HG03442 (cell line): Measurements from ENCODE around the gene PIEZO2.
A peak's percentile ranks its signal among the peaks of the same experiment; 100 is the strongest.

Experiments used
- ATAC-seq: cut with Tn5 transposase; IDR thresholded peaks from one replicate; pipeline ENCODE4 v1.9.1; 2021; ENCODE audit warnings: mild to moderate bottlenecking, moderate library complexity; ENCODE audit not compliant: unreplicated experiment

PIEZO2 gene

DNA sequence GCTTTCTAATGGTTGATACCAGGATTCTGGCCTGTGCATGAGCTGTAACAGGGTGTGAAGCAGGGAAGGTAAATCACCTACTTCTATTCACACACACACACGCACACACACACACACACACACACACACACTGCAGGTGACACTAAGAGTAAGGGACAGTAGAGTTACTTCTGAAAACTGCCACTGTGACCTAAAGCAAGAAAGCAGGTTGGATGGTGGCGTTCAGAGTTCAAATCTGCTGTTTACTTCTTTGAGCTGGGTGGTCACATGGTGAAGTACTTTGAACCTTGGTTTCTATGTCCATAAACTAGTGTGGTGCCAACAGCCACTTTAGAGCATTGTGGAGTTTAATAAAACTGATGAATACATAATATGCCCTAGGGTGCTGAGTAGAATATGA, 248.0 kb downstream of the PIEZO2 start:
- ATAC-seq = no peak

DNA sequence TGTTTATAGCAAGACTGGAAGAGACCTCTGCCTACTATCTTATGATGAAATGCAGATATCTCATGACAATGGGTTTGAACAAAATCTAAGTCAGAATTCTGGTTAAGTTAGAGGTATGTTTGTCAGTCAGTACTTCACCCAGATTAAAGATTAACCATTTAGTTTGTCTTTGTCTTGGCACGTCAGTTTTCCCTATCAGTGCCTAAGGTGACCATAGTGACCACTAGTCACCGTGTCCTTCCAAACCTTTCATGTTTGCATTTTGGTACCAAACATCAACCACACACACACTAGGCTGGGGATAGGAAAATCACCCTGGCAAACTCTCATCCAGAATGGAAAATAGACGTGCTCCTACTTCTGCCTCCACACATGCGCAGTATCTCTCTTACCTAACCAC, 248.9 kb downstream of the PIEZO2 start:
- no peak for ATAC-seq

DNA sequence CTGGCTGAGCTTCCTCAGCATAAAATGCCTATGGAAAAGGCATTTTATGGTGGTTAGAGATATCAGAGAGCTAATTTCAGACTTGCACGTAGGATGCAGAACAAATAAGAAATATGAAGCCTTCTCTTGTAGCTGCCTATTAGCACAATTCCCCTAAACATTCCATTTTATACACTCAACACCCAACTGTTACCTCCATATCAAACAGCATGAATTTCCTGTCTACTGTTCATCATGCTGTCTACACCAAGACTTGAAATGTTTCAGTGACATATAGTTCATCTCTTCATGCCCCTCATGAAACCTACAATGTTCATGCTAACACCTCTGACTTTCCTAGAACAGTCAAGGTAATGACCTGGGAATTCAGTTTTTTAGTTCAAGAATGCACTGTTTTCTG, 249.9 kb downstream of the PIEZO2 start:
- no peak for ATAC-seq

DNA sequence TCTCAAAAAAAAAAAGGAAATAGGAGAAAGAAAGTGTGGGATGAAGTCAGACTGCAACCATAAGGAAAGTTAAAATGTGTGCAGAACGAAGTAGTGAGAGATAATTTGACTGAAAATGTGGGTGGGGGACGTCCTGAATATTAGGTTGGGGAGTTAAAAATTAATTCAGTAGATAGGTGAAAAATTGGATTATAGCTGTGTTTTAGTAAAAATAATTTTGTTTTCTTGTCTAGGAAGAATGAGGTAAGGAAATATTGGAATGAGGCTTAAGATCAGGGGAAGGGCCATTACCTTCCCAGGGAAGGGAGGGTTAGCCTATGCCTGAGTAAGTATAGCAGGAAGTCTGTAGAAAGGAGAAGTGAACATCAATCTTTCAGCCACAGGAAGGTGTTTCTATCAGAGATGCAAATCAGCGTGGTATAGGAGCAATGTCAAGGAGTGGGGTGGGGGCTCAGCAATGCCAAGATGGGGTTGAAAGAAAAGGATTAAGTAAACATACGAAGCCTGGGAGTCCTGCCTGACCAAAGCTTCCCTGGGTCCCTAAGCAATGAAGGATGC, 250.9 kb downstream of the PIEZO2 start:
- ATAC-seq = no peak

DNA sequence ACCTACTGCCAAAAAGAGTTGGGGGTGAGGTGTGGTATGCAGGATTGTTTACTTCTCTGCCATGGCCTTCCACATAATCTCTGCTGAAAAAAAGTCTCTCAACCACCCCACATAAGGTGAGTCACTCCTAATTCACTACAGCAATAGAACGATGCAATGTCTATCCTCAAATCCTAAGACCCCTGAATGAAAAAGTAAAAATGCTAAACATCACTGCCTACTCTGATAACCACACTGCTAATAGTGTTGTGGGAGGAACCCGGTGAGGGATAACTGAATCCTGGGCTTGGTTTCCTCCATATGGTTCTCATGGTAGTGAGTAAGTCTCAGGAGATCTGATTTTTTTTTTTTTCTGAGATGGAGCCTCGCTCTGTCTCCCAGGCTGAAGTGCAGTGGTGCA, 252.5 kb downstream of the PIEZO2 start:
- ATAC-seq = no peak

DNA sequence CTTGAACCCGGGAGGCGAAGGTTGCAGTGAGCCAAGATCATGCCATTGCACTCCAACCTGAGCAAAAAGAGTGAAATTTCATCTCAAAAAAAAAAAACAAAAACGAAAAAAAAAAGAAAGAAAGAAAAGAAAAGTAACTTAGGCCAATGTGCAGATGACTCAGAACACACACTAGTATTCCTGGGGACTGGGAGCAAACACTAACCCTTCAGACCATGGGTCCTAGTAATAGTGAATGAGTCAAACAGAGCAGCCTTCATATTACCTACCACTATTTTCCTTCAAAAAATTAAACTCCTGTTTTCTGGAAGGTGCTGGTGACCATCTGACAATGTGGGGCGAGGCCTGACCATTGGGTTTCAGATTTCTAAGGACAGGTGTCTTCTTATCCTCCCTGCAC, 253.4 kb downstream of the PIEZO2 start:
- ATAC-seq = no peak

DNA sequence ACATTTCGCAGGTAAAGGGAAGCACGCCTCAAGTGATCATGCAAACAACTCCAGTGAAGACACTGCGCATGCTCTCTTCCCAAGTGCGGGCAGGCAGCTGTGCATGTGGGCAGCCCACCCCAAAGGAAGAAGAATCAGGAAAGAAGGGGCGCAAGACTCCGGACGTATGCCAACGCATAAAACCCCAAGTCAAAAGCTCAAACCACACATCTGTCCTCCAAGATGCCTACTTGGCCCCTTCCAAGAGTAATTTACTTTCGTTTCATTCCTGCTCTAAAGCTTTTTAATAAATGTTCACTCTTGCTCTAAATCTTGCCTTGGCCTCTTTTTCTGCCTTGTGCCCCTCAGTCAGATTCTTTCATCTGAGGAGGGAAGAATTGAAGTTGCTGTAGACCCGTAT, 254.9 kb downstream of the PIEZO2 start:
- no peak for ATAC-seq

DNA sequence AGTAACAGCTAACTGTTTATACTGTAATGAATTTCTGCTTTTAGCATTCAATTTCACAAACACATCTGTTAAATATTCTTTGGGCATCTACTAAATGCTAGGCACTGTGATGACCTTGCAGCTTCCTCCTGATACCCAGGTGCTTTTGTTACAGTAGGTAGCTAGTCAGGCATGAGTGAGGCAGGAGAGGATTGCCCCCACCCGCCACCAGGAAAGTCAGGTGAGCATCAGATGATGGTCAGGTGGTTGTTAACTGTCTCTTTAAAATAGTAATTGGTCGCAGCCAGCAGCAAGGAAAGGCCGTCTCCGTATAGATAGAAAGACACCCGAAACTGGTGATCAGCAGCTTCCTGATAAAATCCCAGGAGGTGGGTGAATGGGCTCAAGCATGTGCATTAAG, 255.6 kb downstream of the PIEZO2 start:
- ATAC-seq = no peak

DNA sequence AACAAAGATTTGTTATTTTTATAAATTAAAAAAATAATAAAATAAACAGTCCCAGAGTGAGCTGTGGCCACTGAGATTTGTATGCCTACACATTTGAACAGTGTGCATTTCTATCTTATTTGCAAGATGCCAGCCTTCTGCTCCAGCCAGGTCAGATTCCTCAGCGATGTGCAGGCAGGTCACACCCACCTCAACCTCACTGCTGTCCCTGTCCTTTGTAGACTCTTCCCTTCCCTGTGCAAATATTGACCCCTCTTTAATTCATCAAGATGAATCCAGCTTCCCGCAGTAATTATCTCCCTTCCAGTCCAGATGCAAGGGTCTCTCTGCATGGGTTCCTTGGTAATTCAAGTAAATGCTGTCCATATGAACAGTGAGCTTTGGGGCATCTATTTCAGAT, 256.2 kb downstream of the PIEZO2 start:
- ATAC-seq = no peak

DNA sequence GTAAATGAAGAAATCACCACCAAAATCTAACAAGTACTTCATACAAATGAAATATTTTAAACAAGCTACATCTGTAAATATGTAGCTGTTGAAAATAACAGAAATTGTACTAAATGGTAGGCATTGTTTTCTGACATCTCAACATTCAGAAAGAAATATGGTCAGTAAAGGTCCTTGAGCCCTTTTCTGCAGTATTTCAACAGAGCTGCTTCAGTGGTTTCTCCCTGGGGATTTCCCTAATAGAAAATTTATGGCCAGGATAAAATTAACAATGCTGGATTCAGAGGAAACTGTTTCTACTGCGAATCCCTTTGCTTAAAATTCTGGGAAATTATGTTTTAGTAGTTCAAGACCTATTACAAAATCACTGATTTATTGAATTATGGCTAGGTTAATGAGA, 256.6 kb downstream of the PIEZO2 start:
- ATAC-seq = no peak

DNA sequence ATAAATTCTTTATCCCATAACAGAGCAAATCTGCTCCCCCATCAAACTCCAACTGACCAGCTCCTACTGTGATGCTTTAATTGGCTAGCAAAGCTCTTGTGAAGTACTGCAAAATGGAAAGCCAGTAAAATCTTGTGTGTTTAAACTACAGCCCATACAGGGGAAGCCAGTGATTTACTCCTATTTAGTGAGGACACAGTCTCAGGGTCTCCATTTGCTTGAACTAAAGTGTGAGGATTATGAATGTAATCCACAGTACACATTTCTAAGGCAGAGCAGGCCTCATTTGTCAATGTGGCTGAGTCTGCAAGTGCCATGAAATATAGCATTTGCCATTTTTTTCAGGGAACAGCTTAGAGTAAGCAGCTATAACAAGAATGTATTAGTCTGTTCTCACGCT, 259.3 kb downstream of the PIEZO2 start:
- ATAC-seq = no peak

DNA sequence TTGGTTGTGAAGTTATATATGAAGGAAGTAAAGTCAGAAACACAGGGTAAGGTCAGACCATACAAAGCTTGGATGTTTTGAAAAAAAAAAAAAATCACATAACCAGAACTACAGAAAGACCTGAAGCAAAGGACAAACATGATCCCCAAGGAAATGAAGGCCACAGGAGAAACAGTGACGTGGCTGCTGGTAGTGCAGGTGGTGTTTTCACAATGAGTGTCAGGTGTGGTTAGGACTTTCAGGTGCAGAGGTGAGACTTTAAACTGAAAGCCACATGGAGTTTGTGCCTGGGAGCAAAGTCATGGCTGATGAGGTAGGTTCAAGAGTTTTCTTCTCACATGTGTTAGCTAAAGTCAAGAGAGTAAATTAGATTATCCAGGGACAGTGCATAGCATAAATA, 270.7 kb downstream of the PIEZO2 start:
- ATAC-seq = peak; percentile 71

DNA sequence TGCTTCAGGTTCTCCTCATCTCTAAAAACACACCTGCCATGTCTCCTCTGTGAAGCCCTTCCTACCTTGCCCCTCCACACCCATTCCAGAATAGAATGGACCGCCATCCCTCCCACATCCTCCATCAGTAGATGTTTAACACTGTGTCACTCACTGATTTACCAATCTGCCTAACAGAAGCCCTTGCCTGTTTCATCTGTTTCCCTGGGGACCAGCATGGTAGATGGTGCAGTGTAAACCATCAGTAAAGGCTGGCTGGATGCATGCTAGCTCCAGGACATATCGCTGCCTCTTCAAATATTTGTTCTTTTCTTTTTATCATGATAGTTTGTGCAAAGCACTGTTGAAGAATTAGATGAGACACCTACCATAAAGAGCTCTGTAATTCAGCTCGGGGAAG, 271.4 kb downstream of the PIEZO2 start:
- no peak for ATAC-seq

DNA sequence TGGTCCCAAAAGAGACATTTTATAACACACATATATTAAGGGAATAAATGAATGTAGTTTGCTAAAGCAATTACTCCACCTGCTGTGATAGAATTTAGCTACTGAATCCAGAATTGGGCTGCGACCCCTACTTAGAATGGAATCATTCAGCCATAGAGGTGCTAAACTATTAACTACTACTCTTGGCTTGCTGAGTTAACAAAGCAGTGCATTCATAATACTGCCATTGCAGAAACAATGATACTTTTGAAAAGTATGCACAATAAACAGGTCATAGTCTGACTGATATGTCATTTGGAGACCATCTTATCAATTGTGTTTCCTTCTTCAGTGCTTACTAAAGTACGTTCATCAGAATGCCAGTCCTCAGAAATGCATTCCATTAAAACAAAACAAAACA, 273.6 kb downstream of the PIEZO2 start:
- ATAC-seq = no peak

DNA sequence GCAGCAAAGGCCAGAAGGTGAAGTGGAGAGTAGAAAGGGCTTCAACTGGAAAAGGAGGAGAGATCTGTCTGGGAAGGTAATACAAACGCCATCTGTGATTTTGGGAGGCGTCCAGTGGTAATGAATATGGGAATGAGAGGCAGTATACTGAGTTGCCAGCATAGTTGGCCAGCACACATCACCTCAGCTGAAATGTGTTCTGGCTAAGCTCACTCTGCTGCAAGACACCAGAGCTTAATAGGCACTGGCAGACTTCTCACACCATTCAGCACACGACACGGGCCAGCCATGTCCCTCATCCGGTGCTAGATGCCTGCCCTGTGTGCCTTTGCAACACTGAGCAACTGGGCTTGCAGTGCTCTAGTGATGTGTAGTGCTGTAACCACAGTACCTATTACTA, 277.1 kb downstream of the PIEZO2 start:
- no peak for ATAC-seq

DNA sequence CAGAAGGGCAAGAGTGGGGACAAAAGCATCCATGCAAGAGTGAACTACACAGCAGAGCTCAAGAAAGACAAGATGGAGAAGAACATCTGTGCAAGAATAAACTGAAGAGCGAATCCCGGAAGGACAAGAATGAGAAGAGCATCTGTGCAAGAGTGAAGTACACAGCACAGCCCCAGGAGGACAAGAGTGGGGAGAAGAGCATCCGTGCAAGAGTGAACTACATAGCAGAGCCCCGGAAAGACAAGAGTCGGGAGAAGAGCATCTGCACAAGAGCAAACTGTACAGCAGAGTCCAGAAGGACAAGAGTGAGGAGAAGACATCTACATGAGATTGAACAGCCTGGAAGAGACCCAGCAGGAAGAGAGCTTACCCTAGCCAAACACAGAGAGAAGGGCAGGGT, 284.6 kb downstream of the PIEZO2 start:
- ATAC-seq = no peak

DNA sequence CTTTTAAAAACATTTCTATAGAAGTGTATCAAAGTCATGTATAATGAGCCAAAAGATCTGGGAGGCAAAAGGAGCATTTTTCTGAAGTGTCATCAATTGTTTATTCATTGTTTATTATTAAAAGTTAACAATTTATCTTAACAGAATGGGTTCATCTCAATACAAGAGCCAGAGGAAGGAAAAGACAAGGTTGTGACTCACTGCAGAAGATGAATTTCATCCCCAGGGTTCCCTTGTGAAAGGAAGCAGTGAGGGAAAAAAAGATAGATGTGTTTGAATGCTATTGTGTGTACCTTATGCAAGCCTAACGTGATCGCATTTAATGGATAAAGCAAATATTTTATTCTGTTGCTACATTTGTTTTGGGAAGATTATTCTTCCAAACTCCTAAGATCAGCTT, 286.3 kb downstream of the PIEZO2 start:
- no peak for ATAC-seq

DNA sequence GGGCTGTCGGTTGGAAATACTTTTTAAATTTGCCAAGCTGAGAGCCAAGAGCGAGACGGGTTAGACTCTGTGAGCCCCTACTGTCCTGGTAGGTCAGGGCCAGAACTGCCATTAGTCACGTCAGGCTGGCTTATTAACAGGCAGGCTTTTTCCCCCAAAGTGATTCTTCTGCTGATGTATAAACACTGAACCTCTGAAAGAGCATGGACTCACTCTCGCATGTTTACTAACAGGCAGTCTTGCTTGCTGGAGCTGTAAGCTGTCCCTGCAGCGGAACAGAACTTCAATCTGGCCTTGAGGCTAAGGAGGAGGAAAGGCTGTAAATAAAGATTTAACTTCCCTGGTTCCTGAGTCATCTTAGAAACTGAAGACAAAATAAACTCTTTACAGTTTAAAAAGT, 288.4 kb downstream of the PIEZO2 start:
- no peak for ATAC-seq

DNA sequence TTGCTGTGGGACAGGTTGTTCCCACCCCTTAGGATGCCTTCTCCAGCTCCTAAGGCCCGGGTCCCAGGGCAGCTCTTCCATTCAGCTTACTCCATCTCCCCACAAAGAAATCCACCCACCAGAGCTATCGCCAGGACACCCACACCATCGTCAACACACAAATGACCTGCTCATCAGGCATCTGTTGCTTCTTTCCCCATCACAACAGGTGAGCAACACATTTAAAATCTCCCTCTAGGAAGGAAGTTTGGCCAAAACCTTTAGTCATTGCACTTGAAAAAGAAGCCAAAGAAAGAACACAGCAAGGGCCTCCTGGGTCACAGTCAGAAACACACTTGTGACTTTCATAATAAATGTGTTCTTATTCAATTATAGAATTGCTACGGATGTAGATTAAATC, 289.0 kb downstream of the PIEZO2 start:
- ATAC-seq = no peak

DNA sequence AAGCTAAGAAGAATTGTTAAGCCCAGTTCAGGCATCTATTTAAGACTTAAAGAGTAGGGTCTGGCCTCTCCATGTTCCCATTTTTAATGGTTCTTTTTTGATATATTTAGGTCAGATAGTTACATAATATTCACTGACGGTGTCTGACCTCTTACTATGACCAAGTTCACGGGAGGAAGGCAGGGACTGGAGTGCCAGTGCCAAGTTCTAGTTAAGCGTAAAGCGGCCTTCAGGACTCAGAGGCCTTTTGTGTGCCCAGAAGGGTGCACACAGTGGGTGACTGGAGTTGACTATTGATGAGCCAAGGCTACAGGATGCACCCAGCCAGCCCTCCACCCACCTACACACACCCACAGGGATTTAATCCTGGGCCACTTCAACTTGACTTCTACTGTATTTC, 290.9 kb downstream of the PIEZO2 start:
- ATAC-seq = no peak

DNA sequence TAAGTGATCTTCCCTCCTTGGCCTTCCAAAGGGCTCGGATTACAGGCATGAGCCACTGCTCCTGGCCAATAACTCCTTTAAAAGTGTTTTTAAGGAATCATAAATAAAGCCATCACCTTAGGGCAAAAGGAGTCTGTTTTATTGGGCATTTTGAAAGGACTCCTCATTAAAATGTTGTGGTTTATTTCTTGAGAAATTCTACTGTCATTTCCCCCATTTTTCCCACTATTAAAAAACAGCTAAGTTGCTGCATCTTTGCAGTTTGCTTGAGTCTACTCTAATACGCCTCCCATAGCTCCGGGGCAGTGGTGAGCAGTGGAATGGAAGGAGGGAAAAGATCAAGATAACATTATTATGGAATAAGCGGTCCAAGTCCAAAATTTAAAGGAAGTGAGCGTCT, 293.2 kb downstream of the PIEZO2 start:
- no peak for ATAC-seq

DNA sequence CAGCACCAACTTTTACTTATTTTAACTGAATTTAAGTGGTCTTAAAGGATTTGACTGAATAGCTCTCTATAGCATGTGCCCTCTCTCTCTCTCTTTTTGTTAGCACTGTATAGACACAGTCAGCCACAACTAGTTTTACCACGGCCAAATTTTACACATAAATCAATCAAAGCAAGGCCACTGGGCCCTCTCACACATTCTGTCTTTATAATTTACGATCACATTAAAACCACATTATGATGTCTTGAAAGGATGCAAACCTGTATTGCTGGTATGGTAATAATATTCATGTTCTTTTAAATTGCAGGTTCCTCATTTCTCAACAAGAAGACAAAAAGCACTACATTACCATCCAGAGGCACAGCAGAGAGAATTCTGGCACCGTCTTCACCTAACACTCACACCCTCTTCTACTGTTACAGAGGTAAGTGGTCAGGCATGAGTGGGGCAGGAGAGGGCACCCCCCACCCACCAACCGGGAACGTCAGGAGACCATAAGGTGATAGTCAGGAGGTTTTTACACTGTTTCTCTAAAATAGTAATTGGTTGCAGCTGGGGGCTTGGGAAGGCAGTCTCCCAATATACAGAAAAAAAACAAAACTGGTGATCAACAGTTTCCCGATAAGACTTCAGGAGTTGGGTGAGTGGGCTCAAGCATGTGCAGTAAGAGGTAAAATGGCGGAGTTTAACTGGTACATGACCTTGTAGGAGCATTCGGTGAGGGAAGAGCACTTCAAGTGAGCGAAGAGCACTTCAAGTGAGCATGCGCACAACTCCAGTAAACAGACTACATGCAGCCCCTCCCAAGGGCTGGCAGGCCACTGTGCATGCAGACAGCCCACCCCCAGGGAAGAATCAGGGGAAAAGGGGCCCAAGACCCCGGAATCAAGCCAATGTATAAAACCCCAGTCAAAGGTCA, 296.7 kb downstream of the PIEZO2 start:
- no peak for ATAC-seq

DNA sequence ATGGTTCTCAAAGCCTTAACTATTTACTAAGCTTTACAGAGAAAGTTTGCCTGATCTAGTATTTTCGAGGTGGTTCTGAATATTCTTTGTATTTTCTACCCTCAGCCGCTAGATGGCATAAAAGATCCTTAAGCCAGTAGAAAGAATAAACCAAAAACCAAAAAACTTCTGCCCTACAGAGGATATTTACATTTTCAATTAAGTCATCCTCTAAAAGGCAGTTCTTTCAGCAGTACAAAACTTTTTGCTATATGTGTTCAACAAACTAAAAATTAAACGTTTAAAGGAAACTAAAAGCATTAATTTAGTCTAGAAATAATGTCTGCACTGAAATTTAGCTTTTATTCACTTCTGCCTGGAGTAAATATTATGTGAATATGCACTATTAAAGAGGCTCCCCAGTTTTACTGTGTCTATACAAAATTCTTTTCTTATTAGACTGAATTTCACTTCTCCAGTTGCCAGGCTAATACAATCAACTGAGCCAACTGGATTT, 297.5 kb downstream of the PIEZO2 start:
- no peak for ATAC-seq
